GM20000 (cell line): ENCODE results near the gene ACAD8.

Source experiments
- DNase-seq: peaks from one replicate; pipeline ENCODE4 v3.0.0; 2012; ENCODE audit warnings: low spot score
- TF ChIP-seq, protein P1 (sequence below): IDR thresholded peaks from 2 replicates; pipeline ENCODE4 v1.5.1; 2012; ENCODE audit warnings: mild to moderate bottlenecking, control low read depth; ENCODE audit errors: extremely low read depth, missing control alignments

ACAD8 gene

DNA sequence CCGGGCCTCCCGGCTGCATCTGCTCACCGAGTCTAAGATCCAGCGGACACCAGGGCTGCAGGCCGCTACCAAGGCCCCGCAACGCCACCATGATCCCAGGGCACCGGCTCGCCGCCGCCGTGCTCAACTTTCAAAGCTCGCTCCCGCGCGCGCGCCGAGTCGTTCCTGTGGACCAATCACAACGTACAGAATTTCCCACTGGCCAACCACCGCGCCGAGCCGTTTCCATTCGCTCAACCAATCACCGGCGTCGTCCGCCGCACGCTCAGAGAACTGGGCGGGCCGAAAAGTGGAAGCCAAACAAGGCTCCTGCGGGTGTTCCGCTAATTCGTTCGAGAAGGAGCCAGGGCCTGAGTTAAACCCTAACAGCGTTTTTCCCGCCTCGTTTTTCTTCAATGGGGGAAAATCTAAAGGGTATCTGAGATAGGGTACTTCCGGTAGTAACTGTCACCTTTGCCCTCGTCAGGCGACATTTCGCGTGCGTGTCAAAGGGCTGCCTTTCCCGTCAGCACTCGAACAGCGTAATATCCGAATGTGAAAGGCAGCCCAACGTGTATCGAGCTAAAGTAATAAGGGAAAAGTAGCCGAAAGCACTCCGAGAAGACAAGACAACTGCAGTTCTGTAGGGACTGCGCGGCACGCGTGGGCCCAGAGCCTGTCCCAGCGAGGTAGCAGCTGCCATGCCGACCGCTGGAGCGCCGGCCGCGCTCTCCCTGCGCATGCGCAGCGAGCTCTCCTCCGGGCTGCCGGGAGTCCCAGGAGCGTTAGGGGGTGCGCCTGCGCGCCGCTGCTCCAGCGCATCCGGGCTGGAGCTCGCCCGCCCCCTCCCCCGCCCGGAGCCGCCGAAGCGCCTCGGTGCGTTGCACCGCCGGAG is 29.3 kb upstream of the ACAD8 start, which contains the start of the genes NCAPD3 and VPS26B:
NCAPD3 (minus strand) TSS at position 132 of the 874 bp plus-strand sequence; CDS start at position 91, 41 bp downstream.
VPS26B (plus strand) TSS at position 836 of the 874 bp plus-strand sequence. CDS start 452 bp downstream, outside the sequence.
- peak; percentile 98 for DNase-seq
- TF ChIP-seq, protein P1, sequence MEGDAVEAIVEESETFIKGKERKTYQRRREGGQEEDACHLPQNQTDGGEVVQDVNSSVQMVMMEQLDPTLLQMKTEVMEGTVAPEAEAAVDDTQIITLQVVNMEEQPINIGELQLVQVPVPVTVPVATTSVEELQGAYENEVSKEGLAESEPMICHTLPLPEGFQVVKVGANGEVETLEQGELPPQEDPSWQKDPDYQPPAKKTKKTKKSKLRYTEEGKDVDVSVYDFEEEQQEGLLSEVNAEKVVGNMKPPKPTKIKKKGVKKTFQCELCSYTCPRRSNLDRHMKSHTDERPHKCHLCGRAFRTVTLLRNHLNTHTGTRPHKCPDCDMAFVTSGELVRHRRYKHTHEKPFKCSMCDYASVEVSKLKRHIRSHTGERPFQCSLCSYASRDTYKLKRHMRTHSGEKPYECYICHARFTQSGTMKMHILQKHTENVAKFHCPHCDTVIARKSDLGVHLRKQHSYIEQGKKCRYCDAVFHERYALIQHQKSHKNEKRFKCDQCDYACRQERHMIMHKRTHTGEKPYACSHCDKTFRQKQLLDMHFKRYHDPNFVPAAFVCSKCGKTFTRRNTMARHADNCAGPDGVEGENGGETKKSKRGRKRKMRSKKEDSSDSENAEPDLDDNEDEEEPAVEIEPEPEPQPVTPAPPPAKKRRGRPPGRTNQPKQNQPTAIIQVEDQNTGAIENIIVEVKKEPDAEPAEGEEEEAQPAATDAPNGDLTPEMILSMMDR, result no peak

DNA sequence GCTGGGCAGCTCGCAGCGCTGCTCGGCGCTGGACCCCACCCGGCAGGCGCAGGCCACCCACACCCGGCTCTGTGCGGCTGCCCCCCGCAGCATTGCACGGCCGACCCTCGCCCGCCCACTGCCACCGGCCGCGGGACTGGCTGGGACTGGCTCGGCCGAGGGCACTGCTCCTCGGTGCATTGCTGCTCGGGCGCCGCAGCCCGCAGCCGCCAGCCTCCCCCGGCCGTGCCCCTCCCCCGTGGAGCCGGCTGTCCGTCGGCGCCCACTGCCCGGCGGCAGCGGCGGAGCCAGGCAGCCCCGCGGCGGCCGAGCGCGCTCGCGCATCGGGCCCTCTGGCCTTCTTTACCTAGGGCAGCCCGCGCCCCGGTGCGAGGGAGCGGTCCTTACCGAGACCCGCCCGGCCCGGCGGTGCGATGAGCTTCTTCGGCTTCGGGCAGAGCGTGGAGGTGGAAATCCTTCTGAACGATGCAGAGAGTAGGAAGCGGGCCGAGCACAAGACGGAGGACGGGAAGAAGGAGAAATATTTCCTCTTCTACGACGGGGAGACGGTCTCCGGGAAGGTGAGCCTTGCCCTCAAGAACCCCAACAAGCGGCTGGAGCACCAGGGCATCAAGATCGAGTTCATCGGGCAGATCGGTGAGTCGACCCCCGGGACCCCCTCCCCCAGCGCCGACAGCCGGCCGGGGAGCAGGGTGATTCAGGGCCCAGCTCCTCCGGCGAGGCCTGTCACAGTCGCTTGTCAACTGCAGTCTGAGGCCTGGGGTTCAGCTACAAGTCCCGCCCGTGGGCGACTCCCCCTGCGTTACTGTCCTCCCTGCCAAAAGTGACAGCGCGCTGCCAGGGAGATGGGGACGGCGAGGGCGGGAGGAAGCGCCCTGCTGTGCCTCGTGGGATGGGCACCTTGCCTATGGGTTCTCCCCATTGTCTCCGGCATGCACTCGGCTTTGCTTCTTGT is 28.4 kb upstream of the ACAD8 start:
- DNase-seq, result peak; percentile 26
- TF ChIP-seq, protein P1, result no peak

- TF ChIP-seq, protein P1, result no peak
- DNase-seq, result no peak
Measured at GRCh38 chr11:134226806-134227325, 26.5 kb upstream of the ACAD8 start.

GRCh38 chr11:134228625-134229024 is 24.7 kb upstream of the ACAD8 start:
- TF ChIP-seq, protein P1, result no peak
- DNase-seq, result peak; percentile 72

GRCh38 chr11:134229126-134229790 is 24.1 kb upstream of the ACAD8 start:
- no peak for DNase-seq
- TF ChIP-seq, protein P1, result no peak

DNA sequence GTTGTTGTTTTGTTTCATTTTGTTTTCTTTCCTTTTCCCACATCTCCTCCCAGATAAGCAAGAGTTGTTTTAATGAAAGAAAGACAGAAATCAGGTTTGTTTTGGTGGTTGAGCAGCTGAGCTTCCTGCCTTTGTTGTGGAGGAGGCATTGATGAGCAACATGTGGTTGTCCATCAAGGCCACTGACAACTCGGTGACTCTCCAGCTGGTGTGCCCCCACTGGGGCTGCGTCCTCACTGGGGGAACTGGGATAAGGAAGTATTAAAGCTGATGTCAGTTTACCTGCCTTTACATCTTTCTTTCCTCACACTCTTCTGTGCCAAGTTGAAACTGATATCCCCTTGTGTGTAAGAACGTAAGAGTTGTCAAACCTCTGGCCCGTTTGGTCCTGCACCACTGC is 23.0 kb upstream of the ACAD8 start:
- no peak for DNase-seq
- TF ChIP-seq, protein P1, result no peak
